ENCODE data around the gene MRPS18B. TPM values are rescaled to one million over a fixed set of nuclear protein-coding genes. Genes with fewer than 3 reads are reported as not detected.

Gene MRPS18B
- total and polyA plus RNA-seq, 2 of the 13 experiments (the other 11 are each of a cell fraction or from before 2014, with no cell fraction given) = 125 to 131 TPM

DNA sequence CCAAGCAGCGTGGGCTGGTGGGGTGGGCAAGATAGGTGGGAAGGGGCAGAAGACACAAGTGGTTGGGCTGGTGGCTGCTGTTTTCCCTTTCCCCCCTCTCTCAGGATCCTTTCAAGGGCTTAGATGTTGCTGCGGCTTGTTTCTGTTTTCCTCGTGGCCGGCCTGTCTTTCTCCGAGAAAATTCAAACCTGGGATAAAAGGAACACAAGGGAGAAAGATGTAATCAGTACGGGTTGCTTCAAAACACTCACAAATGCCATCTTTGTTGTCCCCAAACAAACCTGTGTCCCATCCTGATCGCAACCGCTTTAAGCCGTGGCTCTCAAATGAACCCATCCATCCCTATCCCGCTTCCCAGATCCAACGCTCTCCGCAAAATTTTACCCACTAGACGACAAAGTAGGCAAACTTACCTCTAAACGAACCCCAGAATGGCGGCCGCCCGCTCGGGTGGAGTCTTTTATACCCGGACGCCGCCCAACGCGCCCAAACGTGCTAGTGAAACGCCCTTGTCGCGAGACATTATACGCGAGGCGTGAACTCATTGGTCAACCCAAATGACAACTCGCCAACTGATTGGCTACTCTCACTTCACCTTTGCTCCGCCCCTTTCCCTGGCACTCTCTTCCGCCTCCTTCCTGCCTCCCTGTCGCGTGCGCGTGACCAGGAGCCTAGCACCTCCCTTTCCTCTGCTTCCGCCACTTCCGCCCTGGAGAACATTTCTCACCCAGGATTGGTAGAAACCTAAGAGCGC is 652 bp upstream of the MRPS18B start, which contains the start of gene PPP1R10 (continued):
- TF ChIP-seq TAF1 (CRISPR knock-in tag; IDR thresholded peaks at IDR 0.05) = peak; percentile 96
- 0 out of 2 replicates have a peak, but pooled peaks have one; percentile 17 for TF ChIP-seq PPARG (CRISPR knock-in tag; conservative IDR thresholded peaks at IDR 0.05)
- peak; percentile 65 for TF ChIP-seq TARDBP (CRISPR knock-in tag; IDR thresholded peaks at IDR 0.05)
- peak; percentile 88 for TF ChIP-seq DR1 (CRISPR knock-in tag; IDR thresholded peaks at IDR 0.05)
- no peak for TF ChIP-seq ATRX (CRISPR knock-in tag; IDR thresholded peaks at IDR 0.05; ENCODE audit: borderline replicate concordance)
- peak; percentile 50; the same call in 1 of the 2 replicates for TF ChIP-seq SP5 (CRISPR knock-in tag; IDR thresholded peaks at IDR 0.05; ENCODE audit: borderline replicate concordance, low read depth)
- TF ChIP-seq ZNF670 (CRISPR knock-in tag; IDR thresholded peaks at IDR 0.05; ENCODE audit: borderline replicate concordance) = no peak; the same call in 1 of the 2 replicates
- TF ChIP-seq POLR2AphosphoS2 (IDR thresholded peaks at IDR 0.05; ENCODE audit: low read depth, low read length) = peak; percentile 100
- peak; percentile 71 for TF ChIP-seq KDM2A (CRISPR knock-in tag; IDR thresholded peaks at IDR 0.05; ENCODE audit: borderline replicate concordance, low read depth)
- TF ChIP-seq ZSCAN31 (CRISPR knock-in tag; IDR thresholded peaks at IDR 0.05; ENCODE audit: low read depth) = peak; percentile 86; the same call in 1 of the 2 replicates
- no peak for TF ChIP-seq MTA1 (CRISPR knock-in tag; IDR thresholded peaks at IDR 0.05; ENCODE audit: borderline replicate concordance)
- peak; percentile 93; the same call in 1 of the 2 replicates for TF ChIP-seq BHLHE40 (IDR thresholded peaks at IDR 0.05; ENCODE audit: low read length)
- TF ChIP-seq, protein P1, sequence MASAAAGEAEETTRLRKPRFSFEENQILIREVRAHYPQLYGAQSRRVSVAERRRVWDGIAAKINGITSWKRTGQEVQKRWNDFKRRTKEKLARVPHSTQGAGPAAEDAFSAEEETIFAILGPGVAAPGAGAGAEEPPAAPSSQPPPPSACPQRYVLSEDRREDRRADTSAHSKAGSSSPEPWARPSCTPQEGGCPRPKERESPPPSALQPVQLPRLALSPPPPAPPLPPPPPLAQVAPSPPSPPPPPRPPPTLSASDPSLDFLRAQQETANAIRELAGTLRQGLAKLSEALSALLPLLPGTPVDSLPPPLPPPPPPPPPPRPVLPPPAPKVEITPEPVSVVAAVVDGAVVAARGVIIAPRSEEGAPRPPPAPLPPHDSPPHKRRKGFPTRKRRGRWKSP (CRISPR knock-in tag; IDR thresholded peaks at IDR 0.05) = peak; percentile 68; the same call in 1 of the 2 replicates
- TF ChIP-seq SP140L (CRISPR knock-in tag; IDR thresholded peaks at IDR 0.05; ENCODE audit: borderline replicate concordance) = peak; percentile 68; the same call in 1 of the 2 replicates
- TF ChIP-seq ZNF574 (CRISPR knock-in tag; IDR thresholded peaks at IDR 0.05) = peak; percentile 79
- TF ChIP-seq ZBTB14 (CRISPR knock-in tag; IDR thresholded peaks at IDR 0.05) = peak; percentile 78
- no peak for TF ChIP-seq MXD1 (CRISPR knock-in tag; IDR thresholded peaks at IDR 0.05)
- peak; percentile 76; the same call in 1 of the 2 replicates for TF ChIP-seq TGIF2 (CRISPR knock-in tag; IDR thresholded peaks at IDR 0.05)
- peak; percentile 47 for TF ChIP-seq ZBED4 (CRISPR knock-in tag; IDR thresholded peaks at IDR 0.05; ENCODE audit: borderline replicate concordance)

Data from HepG2 (cell line).